A549 (cell line): ENCODE data around the gene EPS8.

Experiments used
- CTCF ChIP-seq: fragments of >200 bp; sonication (Bioruptor Twin); formaldehyde crosslinking; IDR thresholded peaks from 3 replicates; pipeline ENCODE4 v1.5.1; 2016
- EP300 ChIP-seq, 2 experiments: fragments of >200 bp; sonication (Bioruptor Twin); formaldehyde crosslinking; IDR thresholded peaks; 2 replicates in 1 of 2; 3 replicates in 1 of 2; pipeline ENCODE4 v1.6.1; 2016 to 2017
- FOXS1 ChIP-seq: fragments of 250-450 bp; sonication (Bioruptor Pico); IDR thresholded peaks from 2 replicates; pipeline ENCODE4 v1.5.0; 2020; ENCODE audit warnings: mild to moderate bottlenecking, moderate library complexity
- HOXB5 ChIP-seq: fragments of 250-450 bp; sonication (Bioruptor Pico); IDR thresholded peaks from 2 replicates; pipeline ENCODE4 v1.5.0; 2020; ENCODE audit warnings: mild to moderate bottlenecking, moderate library complexity
- JUN ChIP-seq, 2 experiments: fragments of >200 bp; sonication (Bioruptor Twin); formaldehyde crosslinking; IDR thresholded peaks; 2 replicates in 1 of 2; 3 replicates in 1 of 2; pipeline ENCODE4 v1.6.1; 2016 to 2017
- POLR2A ChIP-seq: IDR thresholded peaks from 2 replicates; pipeline ENCODE4 v1.6.1; 2012; ENCODE audit warnings: mild to moderate bottlenecking, low read length
- REST ChIP-seq: fragments of 200-600 bp; sonication (generic); IDR thresholded peaks from 2 replicates; pipeline ENCODE4 v1.6.1; 2016; ENCODE audit warnings: antibody characterized with exemption, mild to moderate bottlenecking, moderate library complexity
- SMC3 ChIP-seq: fragments of >200 bp; sonication (Bioruptor Twin); formaldehyde crosslinking; IDR thresholded peaks from 3 replicates; pipeline ENCODE4 v1.6.1; 2018; ENCODE audit warnings: inconsistent platforms

- TF ChIP-seq POLR2A (no peak), SMC3 (no peak), FOXS1 (CRISPR knock-in tag) (no peak), JUN (IDR thresholded peaks at IDR 0.05) (no peak), REST (no peak), CTCF (no peak), EP300 (IDR thresholded peaks at IDR 0.05) (no peak), HOXB5 (CRISPR knock-in tag) (no peak)
These were observed 80.7 kb downstream of the EPS8 start for GRCh38 chr12:15708396-15709076.
